Measurements from ENCODE around the gene MARCO.
"Not testable (repeated sequence)": the region's sequence is repeated elsewhere in the genome, so short reads cannot be mapped to it uniquely, and the experiment has no call there.

MARCO gene

DNA sequence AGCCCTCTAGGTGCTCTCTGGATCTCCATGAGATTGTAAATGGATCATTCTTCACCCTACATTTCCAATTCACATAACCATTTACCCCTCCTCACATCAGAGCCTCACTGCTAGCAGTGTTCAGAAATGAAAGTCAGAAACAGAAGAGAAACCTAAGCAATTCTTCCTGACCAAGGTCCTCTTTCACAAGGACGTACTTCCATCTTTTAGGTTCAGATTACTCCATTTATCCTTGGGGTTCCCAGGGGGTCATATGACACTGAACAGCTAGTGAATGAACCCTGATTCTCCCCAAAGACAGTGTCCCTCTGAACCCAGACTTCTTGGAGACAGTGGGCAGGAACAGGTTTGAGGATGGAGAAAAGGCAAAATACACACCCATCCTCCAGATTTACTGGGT is 12.9 kb upstream of the MARCO start:
- ATAC-seq, result no peak

DNA sequence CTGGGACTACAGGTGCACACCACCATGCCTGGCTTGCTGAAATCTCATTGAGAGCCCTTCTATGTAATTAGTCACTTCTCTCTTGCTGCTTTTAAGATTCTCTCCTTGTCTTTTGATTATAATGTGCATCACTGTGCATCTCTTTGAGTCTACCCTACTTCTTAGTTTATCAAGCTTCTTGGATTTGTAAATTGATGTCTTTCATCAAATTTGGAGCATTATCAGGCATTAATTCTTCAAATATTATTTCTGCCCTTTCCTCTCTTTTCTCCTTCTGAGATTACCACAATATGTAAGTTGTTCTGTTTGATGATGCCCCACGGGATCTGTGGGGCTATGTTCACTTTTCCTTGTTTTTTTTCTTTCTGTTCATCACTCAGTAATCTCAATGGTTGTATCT is 9.0 kb upstream of the MARCO start:
- ATAC-seq, result no peak

DNA sequence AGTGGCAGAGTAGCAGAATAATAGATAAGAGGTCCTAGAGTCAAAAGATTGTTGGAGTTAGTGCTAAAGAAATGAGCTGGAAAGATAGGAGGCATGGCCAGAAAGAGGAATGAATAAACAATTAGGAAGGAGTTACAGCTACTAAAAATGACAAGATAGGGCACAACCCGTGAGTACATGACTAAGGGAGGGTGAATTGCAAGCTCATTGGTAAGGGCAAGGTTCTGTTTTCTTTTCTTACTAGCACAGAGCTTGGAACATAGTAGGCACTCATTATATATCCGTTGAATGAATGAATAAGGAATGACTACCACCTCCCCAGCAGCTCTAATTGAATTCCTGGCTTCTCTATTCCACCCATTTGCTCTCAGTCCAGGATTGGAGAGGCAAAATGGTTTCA is 5.7 kb upstream of the MARCO start:
- no peak for ATAC-seq

DNA sequence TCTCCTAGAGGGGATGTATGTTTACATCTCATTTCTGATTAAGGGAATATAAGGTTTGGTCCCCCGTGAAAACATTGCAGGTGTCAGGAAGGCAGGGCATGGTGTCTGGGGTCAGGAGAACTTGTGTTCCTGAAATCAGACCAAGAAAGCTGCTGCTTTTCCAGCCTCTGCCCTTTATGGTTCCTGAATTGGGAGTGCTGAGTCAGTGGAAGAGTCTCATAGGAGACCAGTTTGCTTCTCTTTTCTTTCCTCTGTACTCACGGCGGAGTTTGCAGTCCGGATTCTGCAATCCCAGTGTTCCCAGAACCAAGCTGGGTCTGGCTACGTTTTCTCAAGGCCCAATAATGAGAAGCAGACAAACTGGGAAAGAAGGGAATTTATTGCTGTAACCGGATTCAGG is 5.1 kb upstream of the MARCO start:
- ATAC-seq, result no peak

DNA sequence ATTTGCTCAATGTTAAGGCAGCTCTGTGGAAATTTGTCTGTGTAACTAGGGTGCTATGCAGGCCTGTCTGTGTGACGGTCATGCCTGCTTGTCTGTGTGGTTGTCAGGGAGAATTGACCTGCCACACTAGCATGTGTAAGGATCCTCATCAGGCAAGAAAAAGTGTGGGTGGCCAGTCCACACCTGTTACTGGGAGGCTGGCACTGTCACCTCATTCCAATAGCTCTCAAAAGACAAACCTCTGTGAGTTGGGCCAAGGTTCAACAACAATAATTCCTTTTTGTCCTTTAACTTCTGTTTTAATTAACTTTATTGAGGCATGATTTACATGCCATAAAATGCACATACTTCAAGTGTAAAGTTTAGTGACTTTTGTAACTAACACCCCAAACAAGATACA is 4.2 kb upstream of the MARCO start:
- ATAC-seq, result no peak

DNA sequence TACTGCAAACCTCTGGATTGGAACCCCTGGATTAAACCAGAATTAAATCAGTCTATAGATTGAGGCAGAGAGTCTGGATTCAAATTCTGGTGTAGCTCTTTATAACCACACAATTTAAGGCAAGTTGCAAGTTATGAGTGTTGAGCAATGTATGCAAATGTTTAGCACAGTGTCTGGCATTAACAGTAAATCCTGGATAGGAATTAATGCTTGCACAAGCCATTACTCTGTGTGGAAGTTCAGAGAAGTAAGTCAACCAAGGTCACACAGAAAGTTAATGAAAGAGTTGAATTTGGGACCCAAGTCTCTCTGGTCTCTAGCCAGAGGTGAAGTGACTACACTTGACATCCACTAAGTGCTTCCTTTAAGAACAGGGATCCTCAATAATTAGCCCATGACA is 2.0 kb upstream of the MARCO start:
- no peak for ATAC-seq

DNA sequence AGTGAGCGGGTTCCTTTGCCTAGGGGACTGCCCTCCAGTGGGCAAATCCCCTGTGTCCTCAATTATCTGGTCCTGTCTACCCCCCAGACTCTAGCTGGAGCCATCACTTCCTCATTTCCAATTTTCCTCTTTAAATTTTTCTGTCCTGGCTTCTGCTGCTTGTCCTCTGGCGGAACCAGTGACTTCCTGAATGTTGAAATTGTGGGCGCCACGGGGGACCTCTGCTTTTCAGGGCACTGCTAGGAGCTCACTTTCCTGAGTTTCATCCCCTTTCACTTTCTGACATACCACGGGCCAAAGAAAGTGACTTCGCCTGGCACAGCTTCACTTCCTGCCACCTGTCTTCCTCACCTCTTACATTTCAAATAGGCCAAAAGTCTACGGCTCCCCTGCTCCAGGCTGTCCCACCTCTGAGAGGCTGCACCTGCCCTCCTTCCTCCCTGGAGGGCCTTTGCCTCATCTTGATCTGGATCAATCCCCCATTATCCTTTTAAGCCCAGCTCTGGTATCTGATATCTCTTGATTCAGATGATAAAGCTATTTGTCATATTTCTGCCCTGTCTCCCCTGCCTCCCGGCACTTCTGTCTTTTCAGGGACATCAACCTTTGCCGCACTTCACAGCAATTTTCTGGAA is 1.4 kb upstream of the MARCO start:
- ATAC-seq, result no peak

DNA sequence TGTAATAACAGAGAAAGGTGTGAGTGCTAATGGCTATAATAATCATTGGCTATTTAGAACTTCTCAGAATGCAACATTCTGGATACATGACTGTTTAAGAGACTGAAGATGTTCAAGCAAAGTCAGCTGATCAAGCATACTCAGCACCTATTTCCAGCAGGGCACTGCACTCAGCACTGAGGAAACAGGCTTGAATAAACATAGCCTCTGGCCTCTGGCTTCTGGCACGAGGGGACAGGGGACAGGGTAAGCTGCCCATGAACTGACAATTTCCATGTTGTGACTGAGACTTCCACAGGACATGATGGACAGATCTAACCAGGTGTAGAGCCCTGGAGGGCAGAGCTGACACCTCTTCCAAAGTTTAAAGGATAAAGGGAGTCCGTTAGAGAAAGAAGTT is 1.3 kb downstream of the MARCO start:
- ATAC-seq, result no peak

DNA sequence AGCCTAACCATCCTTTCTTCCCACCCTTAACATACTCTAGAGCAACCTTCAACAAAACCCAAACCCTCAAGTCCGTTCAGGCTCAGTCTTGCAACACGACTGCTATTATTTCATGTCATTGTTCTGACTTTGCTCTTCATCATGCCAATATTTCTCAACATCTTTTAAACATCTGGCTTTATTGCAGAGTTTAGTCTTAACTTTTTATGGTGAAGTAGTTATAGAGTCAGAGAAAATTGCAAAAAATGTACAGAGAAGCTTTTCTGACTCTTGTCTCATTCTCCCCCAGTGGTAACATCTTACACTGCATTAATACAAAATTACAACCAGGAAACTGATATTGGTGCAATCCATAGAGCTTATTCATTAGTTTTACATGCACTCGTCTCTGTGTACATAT is 3.9 kb downstream of the MARCO start:
- no peak for ATAC-seq

DNA sequence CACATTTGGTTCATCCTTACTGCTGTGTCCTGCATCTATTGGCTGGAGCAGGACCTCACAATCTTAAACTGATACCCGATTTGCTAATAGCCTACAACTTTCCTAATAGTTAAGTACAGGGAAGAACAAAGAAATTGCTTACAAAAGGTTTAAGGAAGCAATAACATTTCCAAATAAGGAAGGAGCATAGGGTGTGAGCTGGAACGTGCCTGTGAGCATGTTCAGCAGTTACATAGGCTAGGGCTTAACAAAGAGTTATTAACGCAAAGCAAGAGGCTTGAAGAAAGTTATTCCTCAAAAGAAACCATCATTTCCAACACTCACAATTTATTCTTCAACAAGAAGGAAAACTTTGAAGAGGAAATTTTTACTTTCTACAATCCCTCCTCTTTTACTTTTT is 6.3 kb downstream of the MARCO start:
- not testable (repeated sequence) for ATAC-seq

DNA sequence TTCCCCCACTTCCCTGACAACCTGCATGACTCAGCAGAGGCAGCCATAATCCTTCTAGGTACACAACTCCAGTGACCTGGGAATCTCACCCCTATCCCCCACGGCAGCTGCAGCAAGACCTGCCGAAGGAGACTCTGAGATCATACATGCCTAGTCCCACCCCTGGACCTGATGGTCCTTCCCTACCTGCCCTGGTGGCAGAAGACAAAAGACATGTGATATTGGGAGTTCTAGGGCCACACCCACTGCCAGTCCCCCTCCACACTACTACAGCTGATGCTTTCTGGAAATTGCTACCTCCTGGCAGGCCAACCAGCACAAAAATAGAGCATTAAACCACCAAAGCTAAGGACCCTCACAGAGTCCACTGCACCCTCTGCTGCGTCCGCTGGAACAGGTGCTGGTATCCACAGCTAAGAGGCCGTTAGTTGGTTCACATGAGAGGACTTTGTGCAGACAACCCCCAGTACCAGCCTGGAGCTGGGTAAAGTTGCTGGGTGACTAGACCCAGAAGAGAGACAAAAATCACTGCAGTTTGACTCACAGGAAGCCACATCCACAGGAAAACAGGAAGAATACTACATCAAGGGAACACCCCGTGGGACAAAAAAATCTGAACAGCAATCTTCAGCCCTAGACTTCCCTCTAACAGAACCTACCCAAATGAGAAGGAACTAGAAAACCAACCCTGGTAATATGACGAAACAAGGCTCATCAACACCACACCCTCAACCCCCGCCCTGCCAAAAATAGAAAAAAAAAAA is 12.5 kb downstream of the MARCO start:
- no peak for ATAC-seq

DNA sequence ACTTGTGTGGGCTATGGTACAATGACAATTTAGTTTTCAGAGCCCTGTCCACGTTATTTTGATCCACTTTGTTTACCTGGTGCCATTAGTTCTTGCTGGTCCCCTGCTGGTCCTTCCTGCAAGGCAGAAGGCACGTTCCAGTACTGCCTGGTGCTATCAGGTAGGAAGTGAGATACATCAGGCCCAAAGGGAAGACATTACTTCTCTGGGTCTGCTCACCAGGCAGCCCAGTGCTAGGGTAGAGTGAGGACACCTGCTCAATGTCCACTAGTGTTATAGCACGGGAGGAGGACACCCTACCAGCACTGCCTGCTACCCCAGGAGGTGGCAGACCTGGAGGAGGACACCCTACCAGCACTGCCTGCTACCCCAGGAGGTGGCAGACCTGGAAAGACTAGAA is 23.7 kb downstream of the MARCO start:
- ATAC-seq, result no peak

DNA sequence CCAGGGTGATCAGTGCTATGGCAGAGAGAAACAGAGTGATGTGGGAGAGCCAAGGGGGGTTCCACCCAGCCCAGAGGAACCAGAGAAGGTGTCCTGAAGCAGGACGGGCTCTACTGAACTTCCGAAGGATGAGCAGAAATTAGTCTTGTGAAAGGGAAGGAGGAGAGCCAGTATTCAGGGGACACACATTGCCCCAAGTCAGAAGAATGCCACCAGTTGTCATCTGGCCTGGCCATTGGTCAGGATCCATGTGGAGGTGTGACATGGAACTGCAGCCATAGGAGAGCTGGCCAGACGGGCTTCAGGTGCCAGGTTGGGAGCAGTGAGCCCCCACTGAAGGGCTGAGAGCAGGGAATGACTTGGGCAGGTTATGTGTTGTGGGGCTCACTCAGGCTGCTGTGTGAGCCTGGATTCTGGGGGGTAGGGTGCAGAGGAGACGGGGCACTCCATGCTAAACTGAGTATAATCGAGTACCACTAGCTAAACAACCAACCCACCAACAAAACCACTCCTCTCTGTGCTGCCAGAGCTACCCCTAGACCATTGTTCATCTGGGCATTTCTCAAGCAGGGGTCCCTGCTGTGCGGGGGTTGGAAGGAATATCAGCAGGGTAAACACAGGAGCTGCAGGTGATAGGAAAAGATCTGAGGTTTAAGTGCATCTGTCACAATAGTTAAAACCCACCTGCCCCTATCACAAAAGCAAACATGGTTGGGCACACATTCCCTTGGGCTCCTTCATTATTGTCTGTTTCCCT is 25.3 kb downstream of the MARCO start:
- ATAC-seq, result no peak

DNA sequence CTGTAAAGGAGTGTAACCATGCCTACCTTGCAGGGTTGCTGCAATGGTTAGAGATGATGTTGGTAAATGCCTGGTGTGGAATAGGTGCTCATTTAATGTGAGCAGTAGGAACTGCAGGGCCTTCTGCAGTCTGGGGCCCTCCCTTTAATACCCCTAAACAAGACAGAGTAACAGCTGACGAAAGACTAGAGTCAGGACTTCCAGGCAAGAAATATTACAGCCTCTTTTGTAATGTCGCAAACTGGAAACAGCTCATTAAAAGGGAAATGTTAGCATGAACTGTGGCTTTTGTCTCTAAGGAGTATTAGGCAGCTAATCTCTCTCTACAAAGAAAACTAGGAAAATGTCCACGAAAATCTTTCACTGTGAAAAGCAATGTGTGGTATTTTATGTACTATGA is 26.0 kb downstream of the MARCO start:
- no peak for ATAC-seq

DNA sequence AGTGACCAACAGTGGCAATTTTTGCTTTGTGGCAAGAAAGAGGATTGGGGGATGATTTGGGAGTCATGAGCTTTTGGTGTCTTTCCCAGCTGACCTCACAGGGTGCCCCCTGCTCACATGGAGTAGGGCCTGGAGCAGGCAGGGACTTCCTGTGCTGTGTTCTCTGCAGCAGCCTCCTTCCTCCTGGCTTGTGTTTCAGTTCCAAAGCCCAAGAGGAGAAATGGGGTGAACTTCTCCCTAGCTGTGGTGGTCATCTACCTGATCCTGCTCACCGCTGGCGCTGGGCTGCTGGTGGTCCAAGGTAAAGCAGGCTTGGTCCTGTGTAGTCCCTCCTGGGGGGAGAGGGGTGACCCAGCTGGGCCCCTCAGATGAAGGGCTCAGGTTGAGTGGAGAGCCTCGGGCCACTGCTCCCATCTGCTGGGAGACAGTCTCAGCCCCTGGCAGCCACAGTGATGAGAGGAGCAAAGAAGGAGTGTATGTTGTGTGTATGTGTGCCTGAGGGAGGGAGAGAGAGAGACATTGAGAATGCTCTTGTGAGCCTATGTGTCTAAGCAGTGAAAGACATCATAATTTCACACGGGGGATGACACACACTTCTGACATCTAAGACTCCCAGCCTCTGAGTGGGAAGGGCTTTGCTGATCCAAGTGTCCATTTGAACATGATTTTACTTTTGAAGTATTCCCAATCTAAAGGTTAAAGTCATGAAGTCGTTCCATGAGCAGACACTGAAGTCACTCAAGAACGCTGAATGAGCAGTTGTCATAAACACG is 27.2 kb downstream of the MARCO start:
- ATAC-seq, result no peak

DNA sequence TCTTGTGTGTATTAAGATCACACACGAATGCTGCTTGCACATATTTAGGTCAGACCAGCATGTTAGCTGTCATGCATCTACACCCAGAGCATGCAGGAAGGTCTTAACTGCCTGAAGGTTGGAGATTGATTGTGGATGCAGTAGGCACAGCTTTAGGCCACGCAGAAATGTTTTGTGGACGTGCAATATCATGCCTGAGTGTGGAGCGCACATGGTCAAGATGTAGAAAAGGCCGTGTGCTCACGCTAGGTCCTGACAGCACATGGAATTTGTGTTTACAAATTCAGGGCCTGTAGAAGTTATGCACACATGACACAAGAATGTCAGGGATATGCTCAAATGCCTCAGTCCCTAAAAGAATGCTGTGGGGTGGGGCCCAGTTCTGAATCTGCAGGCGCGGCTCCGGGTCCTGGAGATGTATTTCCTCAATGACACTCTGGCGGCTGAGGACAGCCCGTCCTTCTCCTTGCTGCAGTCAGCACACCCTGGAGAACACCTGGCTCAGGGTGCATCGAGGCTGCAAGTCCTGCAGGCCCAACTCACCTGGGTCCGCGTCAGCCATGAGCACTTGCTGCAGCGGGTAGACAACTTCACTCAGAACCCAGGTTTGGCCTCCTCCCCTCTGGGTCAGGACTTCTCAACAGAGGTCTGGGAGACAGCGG is 27.9 kb downstream of the MARCO start:
- ATAC-seq, result no peak

DNA sequence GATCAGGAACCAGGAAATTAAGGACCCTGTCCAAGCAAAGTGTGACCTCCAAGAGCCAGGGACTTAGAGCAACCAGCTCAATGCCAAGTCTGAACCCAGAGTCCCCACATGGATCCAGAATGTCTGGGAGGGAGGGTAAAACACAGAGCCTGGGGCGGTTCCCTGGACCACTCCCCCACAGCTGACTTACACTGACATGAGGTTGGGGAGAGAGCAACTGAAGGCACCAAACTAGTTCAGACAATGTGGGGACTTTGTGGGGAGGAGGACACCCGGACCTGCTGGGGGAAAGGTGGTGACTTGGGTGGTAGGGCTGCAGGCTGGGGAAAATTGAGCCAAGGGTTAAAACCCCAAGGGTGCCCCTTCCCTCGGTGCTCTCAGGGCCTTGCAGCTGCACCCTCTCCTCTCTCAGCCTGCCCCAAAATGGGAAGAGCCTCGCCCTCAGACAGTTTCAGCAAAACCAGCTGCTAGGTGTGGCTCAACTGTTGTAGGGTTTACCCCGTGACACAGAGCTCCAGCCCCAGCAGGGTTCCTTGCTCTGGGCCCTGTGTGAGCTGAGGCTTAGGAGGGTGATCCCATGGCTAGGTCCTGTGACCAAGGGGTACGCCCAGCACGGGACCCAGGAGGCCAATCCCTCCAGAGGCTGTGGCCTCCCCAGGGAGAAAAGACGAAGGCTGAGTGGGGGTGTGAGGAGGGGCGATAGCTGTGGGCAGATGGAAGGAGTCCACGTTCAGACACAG is 28.6 kb downstream of the MARCO start:
- ATAC-seq, result no peak

DNA sequence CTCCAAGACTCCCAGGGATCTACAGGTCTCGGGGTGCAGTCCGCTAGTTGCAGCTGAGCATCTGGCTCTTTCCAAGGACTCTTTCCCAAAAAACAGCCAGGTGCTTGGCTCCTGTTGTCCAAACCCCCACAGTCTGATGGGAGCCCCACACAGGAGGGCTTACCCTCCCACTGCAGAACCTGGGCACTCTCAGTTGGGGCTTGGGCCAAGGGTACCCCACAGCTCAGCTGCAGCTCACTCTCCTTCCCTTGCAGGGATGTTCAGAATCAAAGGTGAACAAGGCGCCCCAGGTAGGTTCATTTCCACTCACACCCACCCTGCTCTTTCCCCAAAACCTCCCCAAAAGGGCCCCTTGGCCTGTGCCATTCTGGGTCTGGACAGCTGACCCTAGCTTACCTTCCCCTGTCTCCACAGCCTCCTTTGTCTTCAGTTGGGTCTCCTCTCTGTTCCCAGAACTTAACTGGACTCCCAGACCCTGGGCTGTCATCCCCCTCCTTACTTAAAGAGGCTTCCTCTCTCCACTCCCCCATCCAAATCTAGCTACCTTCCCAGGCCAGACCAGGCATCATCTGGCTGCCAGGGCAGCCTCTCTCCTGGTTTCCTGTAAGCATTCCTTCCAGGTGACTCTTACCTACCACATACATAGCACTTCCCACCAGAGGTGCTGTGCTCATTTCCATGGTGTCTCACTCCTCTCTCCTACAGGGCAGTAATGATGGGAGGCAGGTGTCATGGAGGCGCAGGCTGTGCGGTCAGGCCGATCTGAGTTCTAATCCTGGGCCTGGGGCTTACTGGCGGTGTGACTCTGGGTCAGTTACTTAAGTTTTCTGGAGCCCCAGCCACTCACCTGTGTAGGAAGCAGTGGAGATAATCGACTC is 29.5 kb downstream of the MARCO start:
- ATAC-seq, result no peak

DNA sequence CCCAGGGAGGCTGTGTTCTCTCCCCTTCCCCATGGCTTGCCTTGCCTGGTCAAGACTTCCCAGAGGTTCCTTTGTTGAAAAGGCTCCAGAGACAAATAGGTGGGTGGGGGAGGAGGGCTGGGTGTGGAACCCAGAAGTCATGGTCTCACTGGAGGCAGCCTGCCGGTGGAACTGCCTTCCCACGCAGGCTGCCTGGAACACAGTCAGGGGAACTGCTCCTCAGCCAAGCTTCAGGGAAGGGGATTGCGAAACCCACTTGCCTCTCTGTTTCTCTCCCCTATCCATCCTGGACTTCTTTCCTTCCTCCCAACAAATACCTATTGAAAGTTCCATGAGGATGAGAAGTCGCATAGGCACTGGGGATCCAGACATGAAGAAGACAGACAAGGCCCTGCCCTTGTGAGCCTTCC is 31.6 kb downstream of the MARCO start:
- no peak for ATAC-seq

DNA sequence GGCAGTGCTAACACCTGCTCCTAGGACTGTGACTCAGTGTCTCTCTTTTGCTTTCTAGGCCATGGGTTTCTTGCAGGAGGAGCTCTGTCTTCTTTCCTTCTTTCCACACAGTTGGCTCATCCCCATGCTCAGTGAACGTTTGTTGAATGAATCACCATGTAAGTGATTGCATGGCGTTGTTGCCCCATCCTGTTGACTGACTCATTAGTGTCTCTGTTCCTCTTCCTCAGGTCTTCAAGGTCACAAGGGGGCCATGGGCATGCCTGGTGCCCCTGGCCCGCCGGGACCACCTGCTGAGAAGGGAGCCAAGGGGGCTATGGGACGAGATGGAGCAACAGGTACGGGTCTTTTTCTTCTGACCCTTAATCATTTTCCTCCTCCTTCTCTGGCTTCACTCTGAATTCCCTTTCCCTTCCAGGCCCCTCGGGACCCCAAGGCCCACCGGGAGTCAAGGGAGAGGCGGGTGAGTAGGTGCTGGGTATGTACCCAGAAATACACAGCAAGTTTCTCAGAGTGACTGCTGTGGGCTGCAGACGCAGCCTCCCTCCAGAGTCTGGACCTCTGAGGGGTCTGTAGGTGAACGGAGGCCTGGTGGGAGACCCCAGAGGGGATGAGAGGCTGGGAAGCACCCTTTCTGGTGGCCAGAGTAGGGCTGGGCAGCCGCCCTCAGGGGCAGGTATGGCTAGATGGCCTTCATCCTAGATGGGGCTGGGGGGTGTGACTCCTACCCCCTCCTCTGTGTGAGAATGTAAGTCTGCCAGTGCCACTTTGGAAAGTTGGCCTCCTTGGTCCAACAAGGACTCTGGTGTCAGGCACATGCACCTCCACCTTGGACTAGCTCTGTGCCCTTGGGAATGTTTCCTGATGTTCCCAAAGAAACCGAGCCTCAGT is 32.4 kb downstream of the MARCO start:
- no peak for ATAC-seq
